NCI-H446 treated with DMSO at 0.1 percent for 48 hours (cell line): ENCODE results near the gene MSX1.

Source experiments
- DNase-seq: peaks from one replicate; lab custom pipeline; 2025; lab: John Stamatoyannopoulos, UW

MSX1 gene

GRCh38 chr4:4913147-4913561 is 53.7 kb downstream of the MSX1 start:
- DNase-seq: no peak
